ENCODE data around the gene USH1C.
A peak's percentile ranks its signal among the peaks of the same experiment; 100 is the strongest.

The USH1C gene

DNA sequence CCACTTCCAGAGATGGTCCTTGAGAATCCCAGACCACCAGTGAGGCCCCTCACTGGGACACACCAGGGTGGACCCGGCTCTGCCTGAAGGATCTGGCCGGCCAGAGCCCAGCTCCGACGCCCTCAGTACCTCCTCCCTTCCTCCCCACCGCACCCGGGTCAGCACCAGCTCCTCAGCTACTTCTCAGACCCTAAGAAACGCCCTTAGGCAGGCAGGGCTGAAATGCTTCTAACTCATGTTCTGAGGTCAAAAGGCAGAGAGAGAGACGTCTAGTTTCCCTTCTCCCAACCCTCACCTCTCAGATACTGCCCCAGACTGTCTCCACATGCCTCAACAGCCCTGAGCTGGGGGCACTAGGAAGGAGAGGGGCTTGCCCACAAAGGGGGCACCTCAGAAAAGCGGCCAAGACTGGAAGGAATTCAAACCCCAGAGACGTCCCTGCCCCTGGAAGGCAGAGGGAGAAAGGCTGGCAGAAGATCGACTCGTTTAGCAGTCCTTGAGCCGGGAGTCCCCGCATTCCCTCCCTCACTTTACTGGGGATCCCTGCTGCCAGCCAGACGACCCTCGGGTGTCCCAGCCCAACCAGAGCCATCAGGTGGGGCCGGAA lies 539 bp downstream of the USH1C start:
- DNase-seq = no peak

- DNase-seq = no peak
These were observed 1.2 kb downstream of the USH1C start for GRCh38 chr11:17543041-17543440.

- DNase-seq = no peak
These were observed 2.0 kb downstream of the USH1C start for GRCh38 chr11:17542249-17542648.

DNA sequence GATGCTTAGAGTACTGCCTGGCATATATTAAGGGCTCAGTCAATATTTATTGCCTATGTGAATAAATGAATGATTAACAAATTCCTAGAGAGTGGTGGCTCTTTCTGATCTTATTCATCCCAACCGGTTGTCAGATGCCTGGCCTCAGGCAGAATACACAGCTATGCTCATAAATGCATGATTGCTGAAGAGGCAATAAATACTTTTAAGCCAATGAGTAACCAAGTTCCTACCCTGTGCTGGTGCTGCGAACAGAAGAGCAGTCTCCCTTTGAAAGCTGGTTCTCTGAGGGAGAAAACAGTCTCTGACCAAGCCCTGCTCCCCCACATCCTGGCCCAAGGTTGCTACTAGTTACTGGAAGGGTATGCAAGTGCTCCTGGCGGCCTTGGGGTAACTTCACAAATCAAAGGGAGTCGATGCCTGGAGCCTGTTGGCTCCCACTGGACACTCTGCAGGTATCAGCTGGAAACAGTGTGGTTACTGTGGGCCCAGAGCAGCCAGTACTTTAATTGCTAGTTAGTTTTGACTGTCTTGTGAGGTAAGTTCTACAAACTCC lies 2.8 kb downstream of the USH1C start:
- no peak for DNase-seq

- no peak for DNase-seq
These were observed 3.4 kb downstream of the USH1C start for GRCh38 chr11:17540807-17541206.

- DNase-seq = no peak
These were observed 5.5 kb downstream of the USH1C start for GRCh38 chr11:17538731-17539130.

DNA sequence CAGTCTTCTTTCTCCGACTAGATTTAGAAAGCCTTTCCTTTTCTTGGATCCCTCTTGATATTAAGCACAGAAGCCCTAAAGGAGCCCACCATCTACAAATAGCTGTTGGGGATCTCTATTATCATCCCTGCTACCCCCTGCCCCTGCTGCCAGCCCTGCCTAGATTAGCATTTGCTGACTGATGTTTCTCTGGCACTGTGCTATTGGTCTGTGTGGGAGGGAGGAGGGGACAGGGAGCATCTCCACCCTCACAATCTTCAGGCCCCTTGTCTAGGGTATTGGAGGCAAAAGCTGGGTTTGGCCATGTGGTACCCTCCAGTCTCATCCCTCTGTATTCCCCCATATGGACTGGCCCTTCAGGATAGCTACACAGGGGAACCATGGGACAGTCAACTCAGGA lies 6.2 kb downstream of the USH1C start:
- DNase-seq = no peak

DNA sequence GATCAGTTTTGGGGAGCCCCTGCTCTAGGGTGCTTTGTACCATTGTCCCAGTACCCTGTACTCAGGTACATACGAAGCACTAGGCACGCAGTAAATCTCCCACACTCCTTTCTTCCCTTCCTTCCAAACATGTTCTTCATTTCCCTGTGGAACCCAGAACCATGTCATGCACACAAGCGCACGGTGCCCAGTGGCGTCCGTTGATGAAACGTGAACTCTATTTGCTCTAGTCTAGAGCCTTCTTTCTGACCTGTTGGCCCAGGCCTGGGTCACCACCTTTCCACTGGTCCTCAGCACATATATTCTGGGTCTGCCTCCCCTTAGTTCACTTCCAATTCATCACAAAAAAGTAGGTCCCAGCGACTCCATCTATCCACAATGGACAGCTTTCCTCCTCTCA lies 7.0 kb downstream of the USH1C start:
- DNase-seq = no peak

DNA sequence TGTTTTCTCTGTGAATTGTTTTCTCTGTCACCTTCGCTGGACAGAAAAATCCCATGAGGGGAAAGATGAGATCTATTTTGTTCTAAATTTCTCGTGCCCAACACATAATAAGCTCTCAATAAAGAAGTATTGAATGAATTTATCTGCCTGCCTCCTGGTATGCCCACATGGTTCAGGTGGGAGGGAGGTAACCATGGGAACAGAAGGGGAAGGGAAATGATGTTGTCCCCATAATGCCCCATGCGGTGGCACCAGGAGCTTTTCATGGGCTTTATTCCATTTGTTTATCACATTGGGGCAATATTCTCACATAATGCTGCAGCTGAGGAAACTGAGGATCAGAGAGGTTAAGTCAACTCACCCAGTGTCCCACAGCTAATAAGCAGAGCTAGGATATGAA lies 8.7 kb downstream of the USH1C start:
- DNase-seq = no peak

DNA sequence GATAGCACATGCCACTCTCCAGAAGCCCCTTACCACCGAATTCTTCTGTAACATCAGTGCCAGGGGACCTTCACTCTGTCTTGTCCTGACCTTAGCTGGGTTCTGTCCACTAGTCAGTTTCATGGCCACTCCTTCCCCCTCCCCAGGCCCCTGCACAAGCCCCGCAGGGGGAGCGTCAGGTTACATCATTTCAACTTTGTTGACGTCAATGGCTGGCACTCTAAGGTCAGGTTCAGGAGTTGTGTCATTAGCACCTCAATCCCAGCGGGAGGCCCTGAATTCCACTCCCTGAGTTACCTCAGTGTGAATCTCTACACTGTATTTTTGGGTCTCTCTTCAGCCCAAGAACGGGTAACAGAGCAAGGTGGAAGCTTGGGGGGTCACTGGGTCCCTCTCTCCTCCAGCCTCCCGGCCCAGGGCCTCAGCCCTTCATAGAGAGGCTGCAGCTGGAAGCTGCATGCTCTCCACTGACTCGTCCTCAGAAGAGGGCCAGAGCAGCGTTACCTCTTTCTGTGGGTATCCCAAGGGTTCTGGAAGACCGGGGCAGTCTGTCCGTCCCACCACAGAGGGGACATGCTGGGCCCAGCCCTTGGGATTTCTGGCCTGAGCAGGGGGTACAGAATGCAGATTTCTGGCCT lies 10.3 kb downstream of the USH1C start:
- no peak for DNase-seq

- no peak for DNase-seq
These were observed 10.9 kb downstream of the USH1C start for GRCh38 chr11:17533341-17533740.

GRCh38 chr11:17532784-17533183 lies 11.4 kb downstream of the USH1C start:
- DNase-seq = no peak

DNA sequence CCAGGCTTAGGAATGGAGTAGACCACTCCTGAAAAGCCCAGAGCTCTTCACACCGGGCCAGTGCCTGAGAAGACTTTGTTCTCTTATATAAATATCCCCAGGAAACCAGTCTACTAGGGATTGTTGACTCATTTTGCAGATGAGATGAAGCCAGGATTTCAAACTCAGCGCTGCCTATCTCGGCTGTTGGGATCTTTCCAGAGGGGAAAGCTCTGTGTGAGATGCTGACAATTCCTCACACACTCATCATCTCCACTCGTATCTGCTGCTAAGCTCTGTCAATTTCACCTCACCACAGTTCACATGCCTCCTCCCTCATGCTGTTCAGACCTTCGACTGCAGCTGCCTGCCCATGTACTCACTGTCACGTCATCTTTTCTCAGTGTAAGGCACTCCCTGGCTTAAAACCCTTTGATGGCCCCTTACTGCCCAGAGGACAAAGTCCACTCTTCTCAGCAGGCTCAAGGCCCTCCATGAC lies 12.5 kb downstream of the USH1C start:
- no peak for DNase-seq

- DNase-seq = peak; percentile 57
These were observed 13.1 kb downstream of the USH1C start for GRCh38 chr11:17531071-17531600.

DNA sequence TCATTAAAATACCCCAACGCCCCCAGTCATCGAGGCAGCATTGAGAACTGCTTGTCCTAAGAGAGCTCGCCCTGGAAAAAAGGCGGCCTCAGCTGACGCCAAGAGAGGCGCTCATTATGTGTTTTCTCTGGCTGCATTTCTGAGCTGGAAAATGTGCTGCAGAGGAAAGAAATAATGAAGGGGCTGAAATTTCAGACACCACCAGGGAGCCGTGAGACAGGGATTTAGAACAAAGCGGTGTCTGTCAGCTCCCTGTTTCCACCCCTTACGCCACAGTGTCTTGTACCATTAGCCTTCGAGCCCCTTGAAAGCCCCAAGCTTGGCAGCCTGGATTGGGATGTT lies 14.4 kb downstream of the USH1C start:
- no peak for DNase-seq

- peak; percentile 56 for DNase-seq
These were observed 15.0 kb downstream of the USH1C start for GRCh38 chr11:17528906-17529843.

GRCh38 chr11:17528181-17528691 lies 16.0 kb downstream of the USH1C start:
- no peak for DNase-seq

DNA sequence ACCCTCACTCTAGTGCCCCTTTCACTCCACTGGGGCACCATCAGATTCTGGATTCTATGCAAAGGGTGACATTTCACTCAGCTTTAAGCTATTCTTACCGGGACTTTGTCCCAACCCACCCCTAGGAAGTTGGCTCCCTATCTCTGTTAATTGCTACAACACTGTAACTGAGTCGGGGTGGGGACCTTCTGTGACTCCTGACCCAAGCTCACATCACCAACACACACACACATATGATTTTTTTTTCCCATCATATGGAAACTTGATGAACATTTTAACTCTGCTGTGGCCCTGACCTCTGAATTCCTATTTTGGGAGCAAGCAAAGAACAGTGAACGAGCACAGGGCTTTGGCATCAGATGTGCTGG lies 16.6 kb downstream of the USH1C start:
- no peak for DNase-seq

GRCh38 chr11:17526931-17527627 lies 17.1 kb downstream of the USH1C start:
- DNase-seq = no peak

- DNase-seq = no peak
These were observed 17.9 kb downstream of the USH1C start for GRCh38 chr11:17526326-17526725.

DNA sequence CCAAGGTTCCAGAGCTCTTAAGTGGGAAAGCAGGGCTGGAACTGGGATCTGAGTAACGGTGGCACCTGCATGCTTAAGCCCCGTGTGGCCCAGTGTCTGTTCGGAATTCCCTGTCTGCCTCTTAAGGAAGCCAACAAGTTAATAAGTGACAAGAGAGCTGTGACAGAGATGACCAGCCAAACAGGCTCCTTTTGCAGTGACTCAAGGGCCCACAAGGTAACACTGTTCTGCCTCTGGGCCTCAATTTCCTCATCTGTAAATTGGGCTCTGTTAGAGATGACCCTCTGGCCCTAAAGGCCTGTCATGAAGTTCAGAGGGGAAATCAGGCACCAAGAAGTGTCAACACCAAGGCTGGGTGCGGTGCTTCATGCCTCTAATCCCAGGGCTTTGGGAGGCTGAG lies 18.6 kb downstream of the USH1C start:
- no peak for DNase-seq

GRCh38 chr11:17524221-17524620 lies 20.0 kb downstream of the USH1C start:
- DNase-seq = no peak

- DNase-seq = no peak
These were observed 21.6 kb downstream of the USH1C start for GRCh38 chr11:17522655-17523054.

Measured in COR-L47 (cell line).